GM06990 (cell line): ENCODE measurements around the gene TMEM183A.
"Not testable (repeated sequence)": the region's sequence is repeated elsewhere in the genome, so short reads cannot be mapped to it uniquely, and the experiment has no call there.

Experiments used
- DNase-seq: peaks from one replicate; pipeline ENCODE4 v3.0.0-alpha.2; 2011; ENCODE audit not compliant: insufficient read length; ENCODE audit errors: extremely low read depth
- H3K27me3 ChIP-seq: replicated peaks from 2 replicates; pipeline ENCODE4 v1.6.0; 2011; ENCODE audit warnings: low read length; ENCODE audit not compliant: control insufficient read depth, insufficient read depth
- H3K36me3 ChIP-seq: 2 replicates; pipeline ENCODE4 v1.5.1; 2011; ENCODE audit warnings: low read length; ENCODE audit not compliant: control insufficient read depth, insufficient read depth
- H3K4me3 ChIP-seq: replicated peaks from 2 replicates; pipeline ENCODE4 v1.5.1; 2011; ENCODE audit warnings: low read depth, mild to moderate bottlenecking, control low read depth, low read length
- CTCF ChIP-seq: IDR thresholded peaks from 2 replicates; pipeline ENCODE4 v1.5.1; 2011; ENCODE audit warnings: low read length, control low read depth, mild to moderate bottlenecking, inconsistent platforms; ENCODE audit not compliant: insufficient read depth, poor library complexity, severe bottlenecking

Gene TMEM183A

DNA sequence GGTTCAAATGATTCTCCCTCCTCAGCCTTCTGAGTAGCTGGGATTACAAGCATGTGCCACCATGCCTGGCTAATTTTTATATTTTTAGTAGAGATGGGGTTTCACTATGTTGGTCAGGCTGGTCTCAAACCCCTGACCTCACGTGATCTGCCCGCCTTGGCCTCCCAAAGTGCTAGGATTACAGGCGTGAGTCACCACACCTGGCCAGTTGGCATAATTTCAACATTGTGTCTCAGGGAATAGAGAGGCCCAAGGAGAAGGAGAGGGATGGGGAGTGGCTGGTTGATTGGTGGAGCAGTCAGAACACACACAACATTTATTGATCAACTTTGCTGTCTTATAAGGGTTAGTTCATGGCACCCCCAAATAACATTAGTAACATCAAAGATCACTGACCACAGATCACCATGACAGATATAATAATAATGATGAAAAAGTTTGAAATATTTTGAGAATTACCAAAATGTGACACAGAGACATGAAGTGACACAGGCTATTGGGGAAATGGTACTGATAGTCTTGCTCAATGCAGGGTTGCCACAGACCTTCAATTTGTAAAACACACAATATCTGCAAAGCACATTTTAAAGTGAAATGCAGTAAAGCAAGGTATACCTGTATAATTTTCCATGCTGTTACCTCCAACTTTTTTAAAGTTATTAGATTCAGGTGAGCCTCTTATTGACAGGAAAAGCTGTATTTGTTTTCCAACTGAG lies 24.3 kb upstream of the TMEM183A start:
- no peak for DNase-seq
- H3K36me3 ChIP-seq: no peaks in the 10 kb centered on the region
- H3K4me3 ChIP-seq: no peak overlapping the region
- no peaks in the 10 kb centered on the region for H3K27me3 ChIP-seq
- TF ChIP-seq CTCF: no peak

DNA sequence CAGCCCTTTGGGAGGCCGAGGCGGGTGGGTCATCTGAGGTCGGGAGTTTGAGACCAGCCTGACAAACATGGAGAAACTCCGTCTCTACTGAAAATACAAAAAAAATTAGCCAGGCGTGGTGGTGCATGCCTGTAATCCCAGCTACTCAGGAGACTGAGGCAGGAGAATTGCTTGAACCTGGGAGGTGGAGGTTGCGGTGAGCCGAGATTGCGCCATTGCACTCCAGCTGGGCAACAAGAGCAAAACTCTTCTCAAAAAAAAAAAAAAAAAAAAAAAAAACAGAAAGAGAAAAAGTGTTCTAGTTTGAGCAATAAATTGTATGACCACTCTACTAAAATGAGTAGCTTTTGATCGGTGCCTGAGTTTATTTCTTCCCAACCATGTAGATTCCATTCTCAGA lies 21.1 kb upstream of the TMEM183A start:
- not testable (repeated sequence) for H3K27me3 ChIP-seq, H3K36me3 ChIP-seq, DNase-seq, H3K4me3 ChIP-seq

- H3K36me3 ChIP-seq: no peaks in the 10 kb centered on the region
- no peaks in the 10 kb centered on the region for H3K27me3 ChIP-seq
- H3K4me3 ChIP-seq: no peak overlapping the region
- DNase-seq: no peak
- TF ChIP-seq CTCF: no peak
Measured at GRCh38 chr1:202987255-202987654, 19.9 kb upstream of the TMEM183A start.

GRCh38 chr1:202987922-202988583 lies 19.1 kb upstream of the TMEM183A start:
- H3K36me3 ChIP-seq: no peaks in the 10 kb centered on the region
- no peak for TF ChIP-seq CTCF
- DNase-seq: no peak

DNA sequence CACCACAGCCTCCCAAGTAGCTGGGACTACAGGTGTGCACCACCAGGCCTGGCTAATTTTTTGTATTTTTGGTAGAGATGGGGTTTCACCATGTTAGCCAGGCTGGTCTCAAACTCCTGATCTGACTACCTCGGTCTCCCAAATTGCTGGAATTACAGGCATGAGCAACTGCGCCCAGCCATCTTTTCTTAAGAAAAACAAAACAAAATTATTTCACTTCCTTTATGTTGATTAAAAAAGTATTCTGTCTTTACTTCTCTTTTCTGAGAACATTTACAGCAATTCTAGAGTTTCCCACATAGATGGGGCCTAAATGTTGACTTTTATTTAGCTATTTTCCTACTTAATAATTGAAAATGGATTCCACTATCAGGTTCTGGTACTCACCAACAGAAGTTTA lies 17.3 kb upstream of the TMEM183A start:
- no peak overlapping the region for H3K4me3 ChIP-seq
- H3K36me3 ChIP-seq: no peaks in the 10 kb centered on the region
- no peaks in the 10 kb centered on the region for H3K27me3 ChIP-seq
- TF ChIP-seq CTCF: no peak
- DNase-seq: no peak

More at GRCh38 chr1:202987922-202988583, 19.1 kb upstream of the TMEM183A start:
- H3K4me3 ChIP-seq: no peak overlapping the region
- H3K27me3 ChIP-seq: no peaks in the 10 kb centered on the region

DNA sequence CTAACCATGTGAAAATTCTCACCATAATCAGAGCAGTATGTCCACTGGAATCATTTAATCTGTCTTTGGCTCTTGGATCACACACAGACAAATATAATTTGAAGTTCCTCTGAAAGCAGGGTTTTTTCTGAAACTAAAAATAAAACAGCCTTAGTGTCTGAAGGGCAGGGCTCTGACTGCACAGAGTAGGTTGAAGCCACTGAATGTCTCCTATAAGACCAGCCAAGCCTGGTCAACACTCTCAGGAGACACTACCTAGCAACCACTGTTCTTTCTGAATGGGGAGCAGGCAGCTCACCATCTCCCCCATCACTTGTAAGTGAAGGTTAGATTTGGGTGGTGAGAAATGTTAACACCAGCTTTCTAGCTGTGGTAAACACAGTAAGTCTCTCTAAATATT lies 16.1 kb upstream of the TMEM183A start:
- no peak for TF ChIP-seq CTCF
- Histone ChIP-seq H3K27me3 (no peaks in the 10 kb centered on the region), H3K36me3 (no peaks in the 10 kb centered on the region), H3K4me3 (no peak overlapping the region)
- DNase-seq: no peak
